NT2/D1 (cell line): ENCODE results near the gene APCDD1.

Experiments
- SUZ12 ChIP-seq: IDR thresholded peaks from 2 replicates; pipeline ENCODE4 v1.6.1; 2011; ENCODE audit not compliant: insufficient read length, insufficient read depth; ENCODE audit errors: extremely low read depth
- YY1 ChIP-seq: IDR thresholded peaks from 2 replicates; pipeline ENCODE4 v1.6.1; 2011; ENCODE audit not compliant: insufficient read length, insufficient read depth
- ZNF274 ChIP-seq: IDR thresholded peaks from 2 replicates; pipeline ENCODE4 v1.6.1; 2011; ENCODE audit warnings: mild to moderate bottlenecking, low read depth, low read length

- TF ChIP-seq YY1 (no peak), ZNF274 (no peak), SUZ12 (no peak)
These were observed 70.3 kb downstream of the APCDD1 start for GRCh38 chr18:10524507-10525370.
